PFSK-1 (cell line): ENCODE measurements around the gene TRIM63.

Experiments used
- FOXP2 ChIP-seq: optimal IDR thresholded peaks from 2 replicates; pipeline ENCODE3; 2011; ENCODE audit warnings: borderline replicate concordance, control low read depth, inconsistent platforms; ENCODE audit not compliant: insufficient read depth; ENCODE audit errors: extremely low read length, extremely low read depth
- POLR2AphosphoS5 ChIP-seq: IDR thresholded peaks from 2 replicates; pipeline ENCODE4 v1.6.1; 2012; ENCODE audit warnings: low read depth, mild to moderate bottlenecking, control low read depth, low read length, moderate library complexity
- REST ChIP-seq, 2 experiments: IDR thresholded peaks; 2 replicates each; pipeline versions ENCODE4 v1.6.1 to v1.8.0; 2011 to 2012; ENCODE audit warnings: low read depth in 2 of 2, low read length in 2 of 2, control low read depth in 1 of 2, inconsistent platforms in 1 of 2, mild to moderate bottlenecking in 1 of 2, moderate library complexity in 1 of 2; ENCODE audit not compliant: insufficient read depth in 1 of 2
- SIN3A ChIP-seq: IDR thresholded peaks from 2 replicates; pipeline ENCODE4 v1.6.1; 2012; ENCODE audit warnings: mild to moderate bottlenecking, low read length, moderate library complexity, borderline replicate concordance; ENCODE audit not compliant: insufficient read depth
- TAF1 ChIP-seq: IDR thresholded peaks from 2 replicates; pipeline ENCODE4 v1.6.1; 2012; ENCODE audit warnings: low read length, control low read depth, borderline replicate concordance; ENCODE audit not compliant: insufficient read depth

Gene TRIM63

GRCh38 chr1:26047278-26047874, 20.1 kb downstream of the TRIM63 start:
- TF ChIP-seq FOXP2 (no peak), POLR2AphosphoS5 (no peak), SIN3A (no peak), REST (IDR thresholded peaks at IDR 0.05; ENCODE audit: insufficient read depth in 1 of 2, low read depth in 2 of 2, low read length in 2 of 2) (no peak), TAF1 (no peak)

GRCh38 chr1:26046246-26047095, 21.0 kb downstream of the TRIM63 start:
- TF ChIP-seq FOXP2, result no peak
- no peak for TF ChIP-seq POLR2AphosphoS5
- no peak for TF ChIP-seq REST (IDR thresholded peaks at IDR 0.05; ENCODE audit: insufficient read depth in 1 of 2, low read depth in 2 of 2, low read length in 2 of 2)
- TF ChIP-seq SIN3A, result no peak
- no peak for TF ChIP-seq TAF1

GRCh38 chr1:26045722-26046245, 21.6 kb downstream of the TRIM63 start, which contains the start of gene SLC30A2:
SLC30A2 (minus strand) TSS chr1:26046118; CDS start chr1:26045896, 222 bp downstream.
- TF ChIP-seq FOXP2, result no peak

GRCh38 chr1:26044971-26045721, 22.3 kb downstream of the TRIM63 start:
- TF ChIP-seq FOXP2, result no peak
- TF ChIP-seq POLR2AphosphoS5, result no peak
- TF ChIP-seq SIN3A, result no peak
- no peak for TF ChIP-seq REST (IDR thresholded peaks at IDR 0.05; ENCODE audit: insufficient read depth in 1 of 2, low read depth in 2 of 2, low read length in 2 of 2)
- TF ChIP-seq TAF1, result no peak

GRCh38 chr1:26044414-26044813, 23.0 kb downstream of the TRIM63 start:
- TF ChIP-seq TAF1, result no peak
- no peak for TF ChIP-seq FOXP2
- TF ChIP-seq POLR2AphosphoS5, result no peak
- TF ChIP-seq REST (IDR thresholded peaks at IDR 0.05; ENCODE audit: insufficient read depth in 1 of 2, low read depth in 2 of 2, low read length in 2 of 2), result no peak
- TF ChIP-seq SIN3A, result no peak
